ENCODE data around the gene HAND2.

The HAND2 gene

GRCh38 chr4:173503330-173504180, 26.5 kb downstream of the HAND2 start:
- no peak for DNase-seq

GRCh38 chr4:173502282-173502681, 27.7 kb downstream of the HAND2 start:
- DNase-seq = no peak

- no peak for DNase-seq
Measured at GRCh38 chr4:173501592-173502150, 28.4 kb downstream of the HAND2 start.

- peak in 1 of 51 donors; percentile 10 for DNase-seq
Measured at GRCh38 chr4:173500841-173501591, 29.0 kb downstream of the HAND2 start.

- DNase-seq = no peak
Measured at GRCh38 chr4:173499658-173500535, 30.1 kb downstream of the HAND2 start.

DNA sequence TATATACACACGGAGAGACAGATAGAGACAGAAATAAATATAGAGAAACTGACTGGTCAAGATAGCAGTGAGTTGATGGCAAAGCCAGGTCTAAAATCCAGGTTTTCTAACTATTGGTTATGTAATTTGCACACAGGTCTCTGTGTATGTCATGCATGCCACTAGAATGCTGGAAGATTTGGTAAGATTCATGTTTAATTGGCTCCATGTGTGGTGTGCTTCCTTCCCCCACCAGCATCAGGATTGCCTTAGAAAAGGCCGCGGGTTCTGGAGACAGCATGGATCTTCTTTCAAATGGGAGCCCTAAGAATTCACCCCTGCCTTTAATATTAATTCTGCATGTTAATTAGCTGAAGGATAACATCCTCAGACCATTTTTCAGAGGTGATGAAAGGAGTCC, 31.3 kb downstream of the HAND2 start:
- DNase-seq = no peak

- DNase-seq = no peak
Measured at GRCh38 chr4:173498023-173498422, 32.0 kb downstream of the HAND2 start.

DNA sequence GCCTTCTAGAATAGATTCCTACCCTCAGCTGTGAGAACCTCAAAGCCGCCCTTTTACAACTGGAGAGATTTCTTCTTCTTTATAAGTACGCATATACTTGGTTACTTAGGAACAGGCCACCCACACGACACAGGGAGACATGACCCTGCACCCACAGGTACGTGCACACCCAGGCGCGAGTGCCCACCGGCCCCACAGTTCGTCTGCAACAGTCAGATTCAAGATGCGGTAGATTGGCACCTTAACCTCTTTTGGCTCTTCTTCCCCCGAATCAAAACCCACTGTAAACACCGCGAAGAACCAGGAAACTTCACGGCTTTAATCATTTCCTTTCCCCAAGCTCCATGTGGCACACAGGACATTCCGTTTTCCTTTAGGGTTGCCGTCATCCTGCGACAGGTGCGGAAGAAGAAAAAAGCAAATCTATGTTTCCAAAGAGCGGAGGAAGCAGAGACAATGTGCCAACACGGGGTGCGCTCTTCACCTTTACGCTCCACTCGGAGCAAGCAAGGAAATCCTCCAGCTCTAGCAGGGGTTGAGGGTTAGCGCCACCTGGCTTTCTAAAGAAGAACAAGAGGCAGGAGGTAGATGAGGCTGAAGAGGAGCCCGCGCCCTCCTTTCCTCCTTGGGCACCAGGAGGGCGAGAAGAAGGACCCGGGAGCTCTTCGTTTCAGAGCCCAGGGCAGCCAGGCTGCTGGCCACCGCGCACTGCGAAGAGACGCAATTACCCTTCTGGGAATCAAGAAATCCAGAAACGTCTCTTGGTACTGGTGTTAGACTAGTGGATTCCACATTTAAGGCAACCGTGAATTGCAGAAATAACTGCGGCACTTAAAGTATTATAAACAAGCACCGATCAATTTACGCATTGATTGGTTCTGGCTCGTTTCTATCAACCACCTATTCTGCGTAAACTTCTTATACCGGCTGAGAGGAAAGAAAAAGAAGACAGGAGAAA, 35.7 kb downstream of the HAND2 start:
- DNase-seq = peak in 22 of 51 donors; percentile 3 to 66 (median 29)

DNA sequence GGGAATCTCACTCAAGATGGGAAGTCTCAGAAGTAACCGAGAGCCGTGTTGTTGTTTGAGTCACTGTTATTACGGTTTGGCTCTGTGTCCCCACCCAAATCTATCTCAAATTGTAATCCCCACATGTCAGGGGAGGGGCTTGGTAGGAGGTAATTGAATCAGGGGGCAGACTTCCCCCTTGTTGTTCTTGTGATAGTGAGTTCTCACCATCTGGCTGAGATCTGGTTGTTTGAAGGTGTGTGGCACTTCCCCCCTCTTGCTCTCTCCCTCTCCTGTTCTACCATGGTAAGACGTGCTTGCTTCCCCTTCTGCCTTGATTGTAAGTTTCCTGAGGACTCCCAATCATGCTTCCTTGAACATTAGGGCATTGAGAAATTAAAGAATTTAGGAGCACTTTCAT, 37.0 kb downstream of the HAND2 start:
- no peak for DNase-seq

DNA sequence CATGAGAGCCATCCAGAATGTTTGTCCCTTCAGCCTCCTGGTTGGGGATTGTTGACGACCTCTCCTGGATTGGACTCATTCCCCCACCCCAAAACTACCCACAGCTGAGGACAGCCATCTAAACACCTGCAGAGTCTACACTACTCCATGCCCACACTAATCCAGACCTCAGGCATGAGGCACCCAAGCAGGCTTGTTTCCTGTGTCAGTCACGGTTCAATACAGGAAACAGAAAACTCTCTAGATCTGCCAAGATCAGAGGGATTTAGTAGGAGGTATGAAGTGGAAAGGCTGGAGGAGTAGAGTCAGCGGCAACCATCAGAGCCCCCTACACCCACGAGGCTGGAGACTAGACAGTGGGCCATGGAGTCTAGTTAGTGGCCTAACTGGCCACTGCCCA, 37.7 kb downstream of the HAND2 start:
- no peak for DNase-seq

- DNase-seq = no peak
Measured at GRCh38 chr4:173490817-173491528, 39.1 kb downstream of the HAND2 start.

DNA sequence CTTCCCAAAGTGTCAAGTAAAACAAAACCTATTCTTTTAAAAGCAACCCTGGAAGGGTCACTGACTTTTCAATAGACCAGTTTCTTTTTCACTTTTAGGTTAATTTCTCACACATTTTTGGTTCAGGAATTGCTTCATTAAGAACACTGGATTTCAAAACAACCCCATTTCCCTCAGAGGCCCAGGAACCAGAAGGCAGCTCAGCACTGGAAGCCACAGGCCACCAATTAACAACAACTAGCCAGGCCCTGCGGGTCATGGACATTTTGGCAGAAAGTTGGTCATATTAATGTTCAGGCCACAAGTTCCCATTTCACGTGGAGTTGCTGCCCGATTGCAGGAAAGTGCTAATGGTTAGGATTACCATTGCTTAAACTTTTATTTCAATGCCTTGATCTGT, 39.8 kb downstream of the HAND2 start:
- no peak for DNase-seq

DNA sequence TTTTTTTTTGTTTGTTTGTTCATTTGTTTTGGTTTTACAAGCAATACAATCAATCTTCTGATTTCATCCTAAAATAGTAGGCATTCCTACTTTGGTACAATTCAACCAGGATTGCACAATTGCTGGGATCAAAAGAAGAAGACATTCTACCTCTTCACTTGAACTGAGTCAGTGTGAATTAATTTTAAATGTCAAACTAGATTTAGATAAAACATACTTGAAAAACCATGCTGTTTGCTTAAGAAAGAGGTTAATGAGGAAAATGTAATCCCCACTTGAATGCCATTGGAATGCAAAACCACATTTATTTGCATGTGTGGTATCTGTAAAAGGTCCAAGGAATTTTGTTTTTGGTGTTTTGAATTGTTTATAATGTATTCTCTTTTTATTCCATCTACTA, 40.5 kb downstream of the HAND2 start:
- no peak for DNase-seq

DNA sequence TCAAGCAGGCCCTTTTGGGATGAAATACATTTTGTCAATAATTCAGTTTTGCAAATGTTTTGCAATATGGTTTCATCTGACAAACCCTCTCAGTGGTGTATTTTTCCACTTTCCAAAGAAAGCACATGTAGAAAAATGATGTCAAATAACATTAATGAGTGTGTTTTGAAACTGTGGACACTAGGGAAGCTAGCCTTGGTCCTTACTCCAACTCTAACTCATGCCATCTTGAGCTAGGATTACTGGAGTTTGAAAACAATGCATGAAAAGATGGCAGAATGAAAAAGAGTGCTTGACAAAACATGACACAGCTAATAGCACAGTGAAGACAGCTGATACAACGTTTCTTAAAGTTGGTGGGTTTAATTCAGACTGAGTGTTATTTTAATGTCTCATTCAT, 41.4 kb downstream of the HAND2 start:
- DNase-seq = no peak

GRCh38 chr4:173488074-173488473, 42.0 kb downstream of the HAND2 start:
- DNase-seq = no peak

GRCh38 chr4:173486714-173487392, 43.2 kb downstream of the HAND2 start:
- no peak for DNase-seq

GRCh38 chr4:173485164-173485563, 44.9 kb downstream of the HAND2 start:
- no peak for DNase-seq

- DNase-seq = no peak
Measured at GRCh38 chr4:173482330-173482931, 47.6 kb downstream of the HAND2 start.

DNA sequence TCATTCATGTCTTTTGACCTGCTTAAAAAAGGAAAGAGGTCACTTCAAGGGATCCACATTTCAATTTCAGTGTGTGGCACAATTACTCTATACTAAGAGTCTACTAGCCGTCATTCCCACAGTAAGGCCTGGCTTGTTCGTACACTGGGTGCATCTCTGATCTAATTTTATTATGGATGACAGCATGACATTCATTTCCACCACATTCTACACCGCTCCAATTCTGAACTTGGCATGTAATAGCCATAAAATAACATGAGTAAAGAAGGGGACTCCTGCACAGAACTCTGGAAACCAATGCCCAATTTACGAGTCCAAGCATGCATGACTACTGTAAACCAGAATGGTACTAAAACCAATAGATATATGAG, 51.1 kb downstream of the HAND2 start:
- no peak for DNase-seq

All from hypothalamus (tissue), 51 donors.